HG03571 (cell line): ENCODE results near the gene GID4.

Experiments used
- ATAC-seq: cut with Tn5 transposase; IDR thresholded peaks from one replicate; pipeline ENCODE4 v1.9.1; 2021; ENCODE audit not compliant: unreplicated experiment

GID4 gene

DNA sequence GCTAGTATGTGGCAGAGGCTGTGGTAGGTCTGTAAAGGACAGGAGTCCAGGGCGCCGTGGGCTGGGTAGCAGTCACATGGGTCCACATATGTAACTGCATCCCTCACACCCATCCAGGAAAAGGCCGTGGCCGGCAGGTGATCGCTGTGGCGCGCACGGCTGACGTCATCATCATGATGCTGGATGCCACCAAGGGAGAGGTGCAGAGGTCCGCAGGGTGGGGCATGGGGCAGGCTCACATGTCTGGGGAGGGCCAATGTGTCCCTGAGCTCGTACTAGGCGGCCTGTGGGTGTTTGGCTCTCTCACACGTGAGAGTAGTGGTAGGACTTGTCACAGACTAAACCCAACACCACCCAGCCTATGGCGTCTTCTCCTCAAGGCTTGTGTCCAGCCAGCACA is 60.3 kb downstream of the GID4 start:
- ATAC-seq: no peak

DNA sequence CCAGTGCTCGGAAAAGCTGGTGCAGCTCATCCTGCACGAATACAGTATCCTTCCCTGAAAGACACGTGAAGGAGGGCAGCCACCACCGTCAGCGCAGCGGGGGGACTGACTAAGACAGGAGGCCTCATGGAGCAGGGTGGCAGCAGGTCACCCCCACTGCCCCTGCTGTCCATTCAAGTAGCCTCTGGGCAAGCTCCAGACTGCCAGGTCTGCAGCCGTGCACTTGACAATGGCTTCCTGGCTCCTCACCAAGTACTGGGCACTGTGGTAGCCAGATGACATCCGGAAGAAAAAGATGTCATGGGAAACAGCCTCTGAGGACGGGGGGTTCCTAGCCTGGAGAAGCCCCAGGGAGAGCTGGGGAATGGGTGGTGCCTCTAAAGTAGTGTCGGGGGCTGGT is 61.4 kb downstream of the GID4 start:
- no peak for ATAC-seq

GRCh38 chr17:18101828-18102227 is 62.6 kb downstream of the GID4 start:
- ATAC-seq: no peak

DNA sequence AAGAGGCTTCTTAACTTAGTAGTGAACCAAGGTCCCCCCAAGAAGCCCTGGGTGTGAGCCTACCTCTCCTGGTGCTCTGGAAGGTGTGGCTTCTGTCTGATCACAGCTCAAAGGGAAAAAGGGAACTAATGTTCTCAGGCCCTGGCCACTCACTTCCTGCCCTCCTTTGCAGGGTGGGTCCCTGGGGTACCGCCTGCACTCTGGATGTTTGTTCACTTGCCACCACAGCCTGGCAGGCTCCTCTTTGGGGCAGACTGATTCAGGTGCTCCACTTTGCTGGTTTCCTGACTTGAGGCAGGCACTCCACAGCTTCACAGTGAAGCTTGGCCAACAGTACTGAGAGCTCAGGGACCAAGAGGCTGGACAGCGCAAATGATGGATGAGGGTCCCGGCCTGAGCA is 63.4 kb downstream of the GID4 start:
- no peak for ATAC-seq

DNA sequence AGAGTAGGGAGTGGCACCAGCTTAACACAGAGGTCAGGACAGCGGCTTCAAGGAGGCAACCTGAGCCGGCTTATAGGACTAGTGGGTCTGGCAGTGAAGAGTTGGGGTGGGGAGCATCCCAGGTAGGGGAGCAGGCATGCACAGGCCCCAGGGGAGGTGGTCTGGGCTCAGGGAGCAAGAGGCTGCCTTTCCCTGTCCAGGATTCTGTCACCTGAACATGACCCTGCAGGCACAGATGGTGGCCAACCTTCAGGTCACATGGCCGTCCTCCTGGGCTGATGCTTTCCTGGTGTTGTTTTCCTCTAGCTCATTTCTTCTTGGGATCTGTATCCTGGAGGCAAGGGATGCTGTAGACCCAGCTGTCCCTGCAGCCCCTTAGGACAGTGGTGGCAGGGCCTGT is 65.8 kb downstream of the GID4 start:
- ATAC-seq: no peak

DNA sequence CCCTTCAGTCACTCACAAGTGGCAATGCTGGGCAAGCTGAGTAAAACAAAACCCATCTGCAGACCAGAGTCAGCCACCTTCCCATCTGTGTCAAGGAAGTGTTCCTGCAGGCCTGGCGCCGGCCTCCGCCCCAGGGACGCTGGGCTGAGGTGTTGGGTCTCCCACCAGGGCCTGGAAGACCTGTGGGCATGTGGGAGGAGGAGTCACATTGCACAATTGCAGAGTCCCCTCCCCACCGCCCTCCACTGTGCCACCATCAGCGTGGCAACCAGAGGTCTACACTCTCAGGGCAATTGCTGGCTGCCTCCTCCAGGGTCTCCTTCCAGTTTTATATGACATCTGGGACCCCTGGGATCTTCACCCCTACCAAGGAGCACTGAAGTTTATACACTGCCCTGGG is 66.4 kb downstream of the GID4 start:
- ATAC-seq: no peak

DNA sequence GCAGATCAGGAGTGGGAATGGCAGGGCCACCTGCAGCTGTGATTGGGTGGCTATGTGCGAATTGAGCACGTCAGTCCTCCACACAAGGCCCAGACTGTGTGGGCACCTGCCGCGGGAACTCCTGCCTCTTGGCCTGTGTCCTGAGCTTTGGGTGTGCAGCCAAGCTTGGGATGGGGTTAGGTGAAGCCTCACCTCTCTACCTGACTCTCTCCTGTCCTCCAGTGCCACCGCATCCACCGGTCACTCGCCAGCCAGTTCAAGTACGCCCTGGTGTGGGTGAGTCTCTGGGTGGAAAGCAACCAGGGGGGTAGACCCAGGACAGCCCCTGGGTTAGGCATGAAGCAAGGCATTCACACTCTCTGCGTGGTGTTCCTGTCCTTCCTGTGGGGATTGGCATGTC is 67.0 kb downstream of the GID4 start:
- no peak for ATAC-seq

GRCh38 chr17:18107061-18107790 is 68.0 kb downstream of the GID4 start:
- no peak for ATAC-seq

GRCh38 chr17:18107971-18108370 is 68.8 kb downstream of the GID4 start:
- no peak for ATAC-seq

DNA sequence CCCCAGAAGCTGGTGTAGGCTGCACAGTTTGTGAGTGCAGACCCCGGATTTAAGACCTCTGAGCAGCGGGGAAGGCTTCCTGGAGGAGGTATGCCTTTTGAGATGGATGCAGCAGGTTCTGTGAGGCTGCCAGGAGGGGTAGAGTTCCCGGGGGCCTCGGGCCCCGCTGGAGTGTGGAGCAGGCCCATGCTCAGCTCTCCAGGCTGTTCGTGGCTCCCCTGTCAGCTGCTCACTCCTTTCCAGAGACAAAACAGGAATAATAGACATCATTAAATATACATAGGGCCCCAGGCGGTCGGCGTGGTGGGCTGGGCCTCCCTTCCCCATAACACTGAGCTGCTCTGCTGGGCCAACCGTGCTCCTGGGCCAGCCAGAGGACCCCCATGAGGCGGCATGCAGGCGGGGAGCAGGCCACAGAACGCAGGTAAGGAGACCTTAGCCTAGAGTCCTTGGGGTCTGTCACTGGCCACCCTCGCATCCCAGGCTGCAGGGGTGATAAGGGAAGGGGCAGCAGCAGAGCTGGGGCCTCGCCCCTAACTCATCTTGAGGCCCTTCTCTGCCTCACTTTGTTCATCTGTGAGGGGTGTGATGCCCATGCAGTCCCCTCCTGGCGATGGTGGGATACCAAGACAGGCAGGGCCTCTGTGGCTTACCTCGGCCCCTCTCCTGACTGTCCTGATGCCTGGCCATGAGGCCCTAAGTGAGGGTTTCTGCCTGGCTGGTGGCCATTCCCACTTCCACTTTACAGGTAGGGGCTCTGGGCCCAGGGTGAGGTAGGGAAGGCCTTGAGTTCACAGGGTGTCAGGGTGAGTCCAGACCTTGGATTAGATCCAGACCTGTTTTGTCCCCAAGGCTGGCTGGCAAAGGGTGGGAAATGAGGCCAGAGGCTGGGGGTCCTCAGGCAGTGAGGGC is 69.4 kb downstream of the GID4 start, which contains the start of gene MYO15A:
TSS of gene MYO15A (plus strand) at position 356 of the 912 bp plus-strand sequence. CDS start 10,045 bp downstream, outside the sequence.
- no peak for ATAC-seq

- no peak for ATAC-seq
These were observed 70.8 kb downstream of the GID4 start for GRCh38 chr17:18109935-18110485.

DNA sequence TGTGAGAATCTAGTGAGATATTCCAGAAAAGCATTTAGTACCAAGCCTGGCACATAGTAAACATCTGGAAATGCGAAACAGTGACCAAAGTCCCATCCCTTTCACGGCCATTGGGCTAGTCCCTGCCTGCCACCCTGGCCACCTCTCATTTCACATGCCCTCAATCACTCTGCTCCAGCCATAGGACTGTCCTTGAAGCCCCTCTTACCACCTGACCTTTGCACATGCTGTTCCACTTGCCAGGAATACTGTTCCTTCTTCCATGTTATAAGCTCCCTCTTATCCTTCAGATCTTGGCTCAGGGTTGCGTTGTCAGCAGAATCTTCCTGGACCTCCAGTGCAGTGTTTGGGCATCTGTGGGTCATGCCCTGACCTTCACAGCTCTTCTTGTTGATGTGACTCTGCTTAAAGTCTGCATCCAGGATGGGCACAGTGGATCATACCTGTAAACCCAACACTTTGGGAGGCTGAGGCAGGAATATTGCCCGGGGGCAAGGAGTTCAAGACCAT is 71.5 kb downstream of the GID4 start:
- ATAC-seq: no peak

DNA sequence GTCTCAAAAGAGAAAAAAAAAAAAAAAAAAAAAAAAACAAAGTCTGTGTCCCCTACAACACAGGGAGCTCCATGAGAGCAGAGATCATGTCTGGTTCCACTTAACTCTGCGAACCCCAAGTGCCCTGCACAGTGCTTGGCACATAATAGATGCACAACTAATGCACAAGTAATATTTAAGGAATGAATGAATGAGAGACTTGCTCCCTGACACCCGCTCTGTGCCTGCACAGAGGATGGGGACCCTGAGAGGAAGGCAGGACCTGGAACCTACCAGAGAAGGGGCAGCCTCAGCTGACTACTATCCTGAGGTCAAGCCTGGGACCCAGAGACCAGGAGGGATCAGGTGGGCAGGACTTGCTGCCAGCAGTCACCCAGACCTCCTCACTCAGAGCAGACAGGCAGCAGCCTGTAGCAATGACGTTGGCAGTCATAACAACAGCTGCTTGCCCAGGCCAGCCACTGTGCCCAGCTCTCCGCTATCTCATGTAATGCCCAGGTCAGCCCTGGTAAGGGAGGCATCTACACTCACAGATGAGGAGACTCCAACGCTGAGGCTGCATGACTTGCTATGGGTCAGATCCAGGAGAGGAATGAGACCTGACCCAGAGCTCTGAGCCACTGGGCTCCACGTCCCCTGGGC is 72.2 kb downstream of the GID4 start:
- no peak for ATAC-seq

DNA sequence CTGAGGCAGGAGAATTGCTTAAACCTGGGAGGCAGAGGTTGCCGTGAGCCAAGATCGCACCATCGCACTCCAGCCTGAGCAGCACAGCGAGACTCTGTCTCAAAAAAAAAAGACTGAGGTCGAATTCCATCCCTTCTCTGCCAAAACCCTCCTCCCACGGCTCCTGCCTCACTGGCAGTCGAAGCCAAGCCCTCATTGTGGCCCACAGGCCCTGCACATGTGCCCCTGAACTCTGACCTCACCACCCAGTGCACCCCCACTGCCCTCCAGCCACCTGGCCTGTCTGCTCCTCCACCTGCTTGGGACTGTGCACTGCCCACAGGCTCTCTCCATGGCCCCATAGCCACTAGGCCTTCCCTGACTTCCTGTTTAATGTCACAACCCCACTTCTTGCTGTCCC is 76.3 kb downstream of the GID4 start:
- no peak for ATAC-seq

DNA sequence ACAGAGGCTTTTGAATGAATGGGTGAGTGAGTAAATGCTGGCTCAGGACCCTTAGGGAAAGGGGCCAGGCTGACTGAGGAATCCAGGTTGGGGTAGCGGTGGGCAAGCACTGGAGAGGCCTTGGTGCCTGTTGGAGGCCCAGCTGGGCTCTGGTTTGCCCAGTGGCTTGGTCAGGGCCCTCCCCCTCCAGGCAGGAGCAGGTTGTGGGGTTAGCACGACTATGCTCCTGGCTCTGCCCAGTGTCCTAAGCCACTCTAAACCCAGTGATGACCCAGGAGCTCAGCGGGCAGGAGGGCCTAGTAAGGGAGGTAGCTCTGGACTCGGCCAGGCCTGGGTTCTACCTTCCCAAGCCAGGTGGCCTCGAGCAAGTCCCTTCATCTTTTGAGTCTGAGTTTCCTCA is 76.9 kb downstream of the GID4 start:
- no peak for ATAC-seq

DNA sequence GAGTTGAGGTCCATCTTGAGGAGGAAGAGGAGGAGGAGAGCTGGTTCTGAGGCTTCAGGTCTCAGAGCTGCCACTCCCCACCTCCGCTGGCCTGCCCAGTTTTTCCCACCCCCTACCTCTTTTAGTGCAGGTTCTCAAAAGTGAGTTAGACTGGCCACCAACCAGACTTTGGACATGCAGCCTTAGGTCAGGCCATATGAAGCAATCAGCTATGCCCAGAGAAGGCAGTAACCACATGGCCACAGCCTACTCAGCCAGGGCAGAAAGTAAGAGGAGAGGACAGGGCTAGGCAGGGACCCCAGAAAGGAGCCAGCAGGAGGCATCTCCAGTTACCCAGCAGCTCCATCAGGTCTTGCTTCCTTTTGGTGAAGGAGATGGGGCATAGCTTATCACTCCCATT is 78.3 kb downstream of the GID4 start:
- ATAC-seq: no peak
